Measurements from ENCODE around the gene EI24.

DNA sequence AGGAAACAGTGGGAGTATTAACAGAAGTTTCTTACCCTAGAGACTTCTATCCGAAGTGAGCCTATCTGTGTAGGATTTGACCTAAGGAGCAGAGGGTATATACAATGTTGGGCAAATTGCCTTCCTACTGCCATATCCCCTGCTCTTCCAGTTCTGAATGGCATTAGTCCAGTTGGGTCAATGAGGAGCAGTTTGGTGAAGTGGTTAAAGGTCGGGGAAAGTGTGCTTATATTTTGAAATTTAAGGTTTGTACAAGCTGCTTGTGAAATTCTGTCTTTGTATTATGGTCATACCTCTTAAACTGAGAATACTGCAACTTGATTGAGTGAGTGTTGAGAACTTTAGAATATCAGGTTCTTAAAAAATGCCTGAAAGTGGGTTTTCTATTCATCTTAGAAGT lies 1.7 kb downstream of the EI24 start:
- TF ChIP-seq CTCF (IDR thresholded peaks at IDR 0.05; ENCODE audit: low read depth, low read length), result no peak
- TF ChIP-seq EZH2phosphoT487 (IDR thresholded peaks at IDR 0.05; ENCODE audit: low read depth), result no peak
